Neural cell (in vitro differentiated cells): ENCODE data around the gene UNKL. TPM values are rescaled to one million over a fixed set of nuclear protein-coding genes. Genes with fewer than 3 reads are reported as not detected.

Experiments used
- H2AFZ ChIP-seq: fragments of 200-600, 300-800 bp; sonication (generic), shearing (Covaris generic); 2 replicates; pipeline ENCODE4 v1.6.0; 2014; ENCODE audit warnings: low read depth, mild to moderate bottlenecking, antibody characterized with exemption, low read length, moderate library complexity
- H3F3A ChIP-seq: fragments of 200-600 bp; shearing (Covaris generic); 2 replicates; pipeline ENCODE4 v1.6.1; 2016; ENCODE audit warnings: mild to moderate bottlenecking, moderate library complexity, mixed read lengths, antibody characterized with exemption, low read length; ENCODE audit not compliant: insufficient read depth, poor library complexity, severe bottlenecking
- H3K27ac ChIP-seq: fragments of 200-600, 300-800 bp; sonication (generic), shearing (Covaris generic); 2 replicates; pipeline ENCODE4 v1.5.1; 2014; ENCODE audit warnings: mild to moderate bottlenecking, low read length, moderate library complexity
- H3K27me3 ChIP-seq: fragments of 300-800, 200-600 bp; sonication (generic), shearing (Covaris generic); 2 replicates; pipeline ENCODE4 v1.6.0; 2014; ENCODE audit warnings: mild to moderate bottlenecking, low read depth, low read length, moderate library complexity; ENCODE audit not compliant: insufficient read depth
- H3K36me3 ChIP-seq: fragments of 300-800, 200-600 bp; sonication (generic), shearing (Covaris generic); 2 replicates; pipeline ENCODE4 v1.5.1; 2014; ENCODE audit warnings: mild to moderate bottlenecking, antibody characterized with exemption, low read length, moderate library complexity; ENCODE audit not compliant: insufficient read depth
- H3K4me2 ChIP-seq: fragments of 300-800, 200-600 bp; sonication (generic), shearing (Covaris generic); 2 replicates; pipeline ENCODE4 v1.6.0; 2014; ENCODE audit warnings: mild to moderate bottlenecking, low read length
- H3K4me3 ChIP-seq: fragments of 300-800, 200-600 bp; sonication (generic), shearing (Covaris generic); 2 replicates; pipeline ENCODE4 v1.5.1; 2014; ENCODE audit warnings: mild to moderate bottlenecking, low read length, moderate library complexity
- H3K79me2 ChIP-seq: fragments of 200-600 bp; shearing (Covaris generic); replicated peaks from 2 replicates; pipeline ENCODE4 v1.6.0; 2014; ENCODE audit warnings: mild to moderate bottlenecking, low read length, moderate library complexity; ENCODE audit not compliant: insufficient read depth
- H3K9ac ChIP-seq: fragments of 300-800, 200-600 bp; sonication (generic), shearing (Covaris generic); 2 replicates; pipeline ENCODE4 v1.6.1; 2016; ENCODE audit warnings: mild to moderate bottlenecking, low read length, mixed read lengths
- H3K9me2 ChIP-seq: fragments of 200-600 bp; shearing (Covaris generic); 2 replicates; pipeline ENCODE4 v1.6.1; 2016; ENCODE audit warnings: mild to moderate bottlenecking, low read length, mixed read lengths; ENCODE audit not compliant: insufficient read depth
- H3K9me3 ChIP-seq: fragments of 200-600, 300-800 bp; sonication (generic), shearing (Covaris generic); 2 replicates; pipeline ENCODE4 v1.6.1; 2016; ENCODE audit warnings: mild to moderate bottlenecking, mixed run types, low read length, moderate library complexity, mixed read lengths
- H4K20me1 ChIP-seq: fragments of 200-600 bp; shearing (Covaris generic); 2 replicates; pipeline ENCODE4 v1.6.1; 2016; ENCODE audit warnings: mild to moderate bottlenecking, mixed run types; ENCODE audit not compliant: insufficient read depth
- CTCF ChIP-seq: fragments of 450-650 bp; IDR thresholded peaks from 2 replicates; pipeline ENCODE4 v1.5.1; 2014; ENCODE audit warnings: antibody characterized with exemption, mild to moderate bottlenecking, moderate library complexity; ENCODE audit not compliant: poor library complexity, severe bottlenecking
- EP300 ChIP-seq: fragments of 450-650 bp; conservative IDR thresholded peaks from 2 replicates; pipeline ENCODE4 v1.6.1; 2014; ENCODE audit warnings: antibody characterized with exemption, mild to moderate bottlenecking, moderate library complexity; ENCODE audit not compliant: poor library complexity, severe bottlenecking
- EZH2 ChIP-seq: fragments of 200-600, 300-800 bp; shearing (Covaris generic), sonication (generic); IDR thresholded peaks from 2 replicates; pipeline ENCODE4 v1.6.1; 2014; ENCODE audit warnings: antibody characterized with exemption, low read length, borderline replicate concordance, mild to moderate bottlenecking; ENCODE audit not compliant: insufficient read depth, poor library complexity, severe bottlenecking
- MXI1 ChIP-seq: fragments of 450-650 bp; conservative IDR thresholded peaks from 2 replicates; pipeline ENCODE4 v1.6.1; 2014; ENCODE audit warnings: antibody characterized with exemption, mild to moderate bottlenecking; ENCODE audit not compliant: poor library complexity, severe bottlenecking
- POLR2AphosphoS5 ChIP-seq: IDR thresholded peaks from 2 replicates; pipeline ENCODE4 v1.6.1; 2012
- RAD21 ChIP-seq: fragments of 450-650 bp; conservative IDR thresholded peaks from 2 replicates; pipeline ENCODE4 v1.6.1; 2014; ENCODE audit warnings: antibody characterized with exemption, mild to moderate bottlenecking, moderate library complexity
- REST ChIP-seq: IDR thresholded peaks from 2 replicates; pipeline ENCODE4 v1.6.1; 2012; ENCODE audit warnings: borderline replicate concordance
- SMC3 ChIP-seq: fragments of 450-650 bp; conservative IDR thresholded peaks from 2 replicates; pipeline ENCODE4 v1.6.1; 2014; ENCODE audit warnings: antibody characterized with exemption, mild to moderate bottlenecking, moderate library complexity; ENCODE audit not compliant: poor library complexity
- TAF1 ChIP-seq: IDR thresholded peaks from 2 replicates; pipeline ENCODE4 v1.6.1; 2012; ENCODE audit warnings: low read depth
- polyA plus RNA-seq: library from polyadenylated mRNA; depleted of rRNA; stranded (reverse); fragments of >200 nt; gene quantifications from 2 replicates; pipeline ENCODE4 v1.2.3, GENCODE V29; 2014

Gene UNKL
- polyA plus RNA-seq, 1 donor from 2014 or later, result 11.9 TPM

- Histone ChIP-seq H3K4me3 (no peak overlapping the region), H3K9ac (no peak overlapping the region), H3K27ac (no peak overlapping the region), H3F3A (no peaks in the 10 kb centered on the region), H3K27me3 (no peaks in the 10 kb centered on the region), H3K9me3 (no peaks in the 10 kb centered on the region), H2AFZ (no peak overlapping the region), H3K4me2 (no peak overlapping the region), H3K9me2 (no peaks in the 10 kb centered on the region), H4K20me1 (no peaks in the 10 kb centered on the region), H3K36me3 (no peaks in the 10 kb centered on the region), H3K79me2 (no peaks in the 10 kb centered on the region)
- TF ChIP-seq EP300 (no peak), REST (no peak), EZH2 (no peak), POLR2AphosphoS5 (no peak), SMC3 (no peak), CTCF (no peak), RAD21 (no peak), TAF1 (no peak), MXI1 (no peak)
These were observed 19.3 kb upstream of the UNKL start for GRCh38 chr16:1433756-1434155.

GRCh38 chr16:1433263-1433560 lies 18.7 kb upstream of the UNKL start:
- H3K9me2 ChIP-seq, result no peaks in the 10 kb centered on the region
- H3K9ac ChIP-seq, result no peak overlapping the region
- no peaks in the 10 kb centered on the region for H3K9me3 ChIP-seq
- no peaks in the 10 kb centered on the region for H3F3A ChIP-seq
- no peak overlapping the region for H2AFZ ChIP-seq
- no peak overlapping the region for H3K4me2 ChIP-seq
- no peaks in the 10 kb centered on the region for H3K27me3 ChIP-seq
- no peaks in the 10 kb centered on the region for H3K36me3 ChIP-seq
- no peaks in the 10 kb centered on the region for H3K79me2 ChIP-seq
- H4K20me1 ChIP-seq, result no peaks in the 10 kb centered on the region
- H3K27ac ChIP-seq, result no peak overlapping the region
- H3K4me3 ChIP-seq, result no peak overlapping the region
- TF ChIP-seq EZH2, result no peak
- TF ChIP-seq CTCF, result no peak
- no peak for TF ChIP-seq REST
- no peak for TF ChIP-seq RAD21
- no peak for TF ChIP-seq EP300
- TF ChIP-seq TAF1, result no peak
- TF ChIP-seq POLR2AphosphoS5, result no peak
- TF ChIP-seq MXI1, result no peak
- TF ChIP-seq SMC3, result no peak
